SK-N-MC (cell line): ENCODE results near the gene PDLIM5.

Experiments
- EZH2 ChIP-seq: fragments of 200-600 bp; sonication (generic); IDR thresholded peaks from one replicate; pipeline ENCODE4 v1.6.1; 2017; ENCODE audit warnings: antibody characterized with exemption
- FOXP2 ChIP-seq: optimal IDR thresholded peaks from 2 replicates; pipeline ENCODE3; 2011; ENCODE audit warnings: mild to moderate bottlenecking, moderate library complexity; ENCODE audit not compliant: insufficient read depth; ENCODE audit errors: extremely low read length, control extremely low read depth

GRCh38 chr4:94477227-94477626, 25.5 kb downstream of the PDLIM5 start:
- TF ChIP-seq FOXP2, result no peak
- no peak for TF ChIP-seq EZH2
